Right lobe of liver (tissue), 4 donors: ENCODE data around the gene ISCA2.

Experiments used
- POLR2A ChIP-seq: fragments of 450-650 bp; IDR thresholded peaks from one replicate; pipeline ENCODE4 v1.6.1; 2017; ENCODE audit warnings: antibody characterized with exemption, mild to moderate bottlenecking
- TF ChIP-seq, protein P1 (sequence below), 4 donors: fragments of 200-600 bp in 3 of 4; fragments of 450-650 bp in 1 of 4; IDR thresholded peaks; one replicate each; pipeline versions ENCODE4 v1.5.1 to v1.8.0; 2016 to 2022; ENCODE audit warnings: antibody characterized with exemption in 4 of 4, mild to moderate bottlenecking in 2 of 4
- donor health status: DM: no; HTN: no; CAD: no.
- donor health status: DM: no; HTN: no; CAD: no.
- donor health status: DM: no; HTN: yes; CAD: no.

DNA sequence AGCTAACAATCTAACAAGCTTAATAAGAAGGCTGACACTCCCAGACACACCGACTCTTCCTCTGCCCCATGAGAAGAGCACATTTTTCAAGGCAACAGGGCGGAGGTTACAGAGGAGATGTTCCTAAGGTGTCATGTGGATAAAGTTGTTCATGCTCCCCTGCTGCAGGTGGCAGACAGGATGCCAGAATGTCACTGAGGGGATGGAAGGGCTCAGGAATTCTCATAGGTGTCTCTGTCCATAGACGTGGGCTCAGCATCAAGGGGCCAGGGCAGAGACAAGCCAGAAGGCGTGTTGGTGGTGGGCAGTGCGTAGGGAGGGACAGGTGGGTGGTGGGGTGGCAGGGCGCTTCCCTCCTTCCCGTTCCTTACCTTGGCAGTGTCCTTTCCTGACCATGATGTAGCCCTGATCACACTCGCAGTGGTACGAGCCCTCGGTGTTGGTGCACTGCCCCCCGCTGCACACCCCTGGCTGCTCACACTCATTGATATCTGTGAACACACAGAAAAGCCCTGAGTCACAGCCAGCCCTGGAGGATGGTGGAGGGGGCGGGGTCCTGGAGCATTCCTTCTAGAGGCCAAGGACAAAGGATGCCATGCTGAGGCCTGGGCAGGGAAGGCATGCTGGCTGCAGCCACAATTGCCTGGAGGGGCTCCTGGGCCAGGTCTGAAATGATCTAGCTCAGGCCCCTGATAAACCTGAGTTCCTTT lies 23.0 kb downstream of the ISCA2 start:
- TF ChIP-seq, protein P1, sequence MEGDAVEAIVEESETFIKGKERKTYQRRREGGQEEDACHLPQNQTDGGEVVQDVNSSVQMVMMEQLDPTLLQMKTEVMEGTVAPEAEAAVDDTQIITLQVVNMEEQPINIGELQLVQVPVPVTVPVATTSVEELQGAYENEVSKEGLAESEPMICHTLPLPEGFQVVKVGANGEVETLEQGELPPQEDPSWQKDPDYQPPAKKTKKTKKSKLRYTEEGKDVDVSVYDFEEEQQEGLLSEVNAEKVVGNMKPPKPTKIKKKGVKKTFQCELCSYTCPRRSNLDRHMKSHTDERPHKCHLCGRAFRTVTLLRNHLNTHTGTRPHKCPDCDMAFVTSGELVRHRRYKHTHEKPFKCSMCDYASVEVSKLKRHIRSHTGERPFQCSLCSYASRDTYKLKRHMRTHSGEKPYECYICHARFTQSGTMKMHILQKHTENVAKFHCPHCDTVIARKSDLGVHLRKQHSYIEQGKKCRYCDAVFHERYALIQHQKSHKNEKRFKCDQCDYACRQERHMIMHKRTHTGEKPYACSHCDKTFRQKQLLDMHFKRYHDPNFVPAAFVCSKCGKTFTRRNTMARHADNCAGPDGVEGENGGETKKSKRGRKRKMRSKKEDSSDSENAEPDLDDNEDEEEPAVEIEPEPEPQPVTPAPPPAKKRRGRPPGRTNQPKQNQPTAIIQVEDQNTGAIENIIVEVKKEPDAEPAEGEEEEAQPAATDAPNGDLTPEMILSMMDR (IDR thresholded peaks at IDR 0.05) = no peak
- TF ChIP-seq POLR2A = no peak
